ENCODE results near the gene CACNB3. TPM values are rescaled to one million over a fixed set of nuclear protein-coding genes. Genes with fewer than 3 reads are reported as not detected.

Gene CACNB3
- total and polyA plus RNA-seq, 2 donors (not counting 1 experiment from before 2014, with no cell fraction given), result 1.6 to 4.0 TPM

GRCh38 chr12:48800457-48800856 is 17.8 kb upstream of the CACNB3 start:
- Histone ChIP-seq H3K9me3 (ENCODE audit: control extremely low read depth in 1 of 3, control insufficient read depth in 2 of 3, insufficient read depth in 1 of 3, low read length in 2 of 3) (no peaks in the 10 kb centered on the region), H3K4me3 (ENCODE audit: control extremely low read depth in 1 of 5, extremely low read depth in 1 of 5, insufficient read depth in 1 of 5, low read depth in 2 of 5, low read length in 4 of 5) (no peak overlapping the region), H3K9ac (ENCODE audit: low read length) (no peak overlapping the region), H3K4me1 (ENCODE audit: control insufficient read depth in 2 of 2, insufficient read depth in 2 of 2, low read length in 2 of 2) (peaks cover 5% of the 10 kb centered on the region in 2 donors), H3K4me2 (replicated peaks; ENCODE audit: low read depth, low read length, poor library complexity, severe bottlenecking) (no peak overlapping the region), H3K27me3 (replicated peaks in 1 of 4; ENCODE audit: control extremely low read depth in 1 of 4, control insufficient read depth in 3 of 4, insufficient read depth in 4 of 4, low read length in 3 of 4) (peaks cover 0 to 7% (median 0%) of the 10 kb centered on the region in 4 experiments), H3K36me3 (replicated peaks in 1 of 2; ENCODE audit: control extremely low read depth in 1 of 2, control insufficient read depth in 1 of 2, extremely low read depth in 1 of 2, insufficient read depth in 2 of 2, low read length in 1 of 2) (no peaks in the 10 kb centered on the region), H3K79me2 (ENCODE audit: control insufficient read depth, insufficient read depth, low read length) (no peaks in the 10 kb centered on the region), H3K27ac (ENCODE audit: low read length in 2 of 2) (no peak overlapping the region), H2AFZ (ENCODE audit: insufficient read depth, low read depth, low read length, poor library complexity, severe bottlenecking) (no peak overlapping the region), H4K20me1 (ENCODE audit: control insufficient read depth, insufficient read depth, low read length, poor library complexity, severe bottlenecking) (no peaks in the 10 kb centered on the region)
- Mint-ChIP-seq H3K27ac (no peak overlapping the region), H3K27me3 (peaks cover 12% of the 10 kb centered on the region), H3K9me3 (ENCODE audit: insufficient read depth) (no peaks in the 10 kb centered on the region), H3K4me3 (no peak overlapping the region), H3K4me1 (peaks cover 4% of the 10 kb centered on the region)
- no peak for DNase-seq
- WGBS (ENCODE audit: insufficient coverage), result 93% methylated on average over 14 of the region's 14 CpGs
- ChIA-PET CTCF (interaction anchor here (1.2 to 6.8 kb wide), 2 partner anchors 13 to 53 kb away, joined by 5 to 57 read pairs; no protein-coding TSS in a partner anchor), POLR2A (no interaction called here)
- intact Hi-C loops (cut with micrococcal nuclease), result no loop called here
- no peak for ATAC-seq (ENCODE audit: low read depth)
- no peak for TF ChIP-seq CTCF (IDR thresholded peaks at IDR 0.05)
- no peak for TF ChIP-seq EZH2 (IDR thresholded peaks at IDR 0.05; ENCODE audit: borderline replicate concordance, insufficient read depth, low read depth, low read length, poor library complexity, severe bottlenecking)

- H2AFZ ChIP-seq (ENCODE audit: insufficient read depth, low read depth, low read length, poor library complexity, severe bottlenecking), result no peak overlapping the region
- H3K27me3 ChIP-seq (replicated peaks in 1 of 4; ENCODE audit: control extremely low read depth in 1 of 4, control insufficient read depth in 3 of 4, insufficient read depth in 4 of 4, low read length in 3 of 4), result peaks cover 0 to 7% (median 0%) of the 10 kb centered on the region in 4 experiments
- ChIA-PET CTCF (interaction anchor here (0.7 to 1.2 kb wide), 4 partner anchors 14 to 508 kb away, joined by 3 to 5 read pairs (median 3); partner anchors contain the start of gene DDX23), POLR2A (interaction anchor here (0.7 kb wide), 1 partner anchor 178 kb away, joined by 7 read pairs; no protein-coding TSS in a partner anchor)
- ATAC-seq (ENCODE audit: low read depth), result no peak
- Mint-ChIP-seq H3K27ac (no peak overlapping the region), H3K9me3 (ENCODE audit: insufficient read depth) (no peaks in the 10 kb centered on the region), H3K27me3 (peaks cover 9% of the 10 kb centered on the region), H3K4me1 (peaks cover under 1% of the 10 kb centered on the region), H3K4me3 (no peak overlapping the region)
- no peaks in the 10 kb centered on the region for H3K36me3 ChIP-seq (replicated peaks in 1 of 2; ENCODE audit: control extremely low read depth in 1 of 2, control insufficient read depth in 1 of 2, extremely low read depth in 1 of 2, insufficient read depth in 2 of 2, low read length in 1 of 2)
- H3K4me1 ChIP-seq (ENCODE audit: control insufficient read depth in 2 of 2, insufficient read depth in 2 of 2, low read length in 2 of 2), result peaks cover under 1% of the 10 kb centered on the region in 2 donors
- H3K4me3 ChIP-seq (ENCODE audit: control extremely low read depth in 1 of 5, extremely low read depth in 1 of 5, insufficient read depth in 1 of 5, low read depth in 2 of 5, low read length in 4 of 5), result no peak overlapping the region
- H4K20me1 ChIP-seq (ENCODE audit: control insufficient read depth, insufficient read depth, low read length, poor library complexity, severe bottlenecking), result no peaks in the 10 kb centered on the region
- no peak for DNase-seq
- H3K27ac ChIP-seq (ENCODE audit: low read length in 2 of 2), result no peak overlapping the region
- TF ChIP-seq EZH2 (IDR thresholded peaks at IDR 0.05; ENCODE audit: borderline replicate concordance, insufficient read depth, low read depth, low read length, poor library complexity, severe bottlenecking), result no peak
- TF ChIP-seq CTCF (IDR thresholded peaks at IDR 0.05), result no peak
- H3K9ac ChIP-seq (ENCODE audit: low read length), result no peak overlapping the region
- H3K4me2 ChIP-seq (replicated peaks; ENCODE audit: low read depth, low read length, poor library complexity, severe bottlenecking), result no peak overlapping the region
- intact Hi-C loops (cut with micrococcal nuclease), result no loop called here
- H3K79me2 ChIP-seq (ENCODE audit: control insufficient read depth, insufficient read depth, low read length), result no peaks in the 10 kb centered on the region
- 84% methylated on average over 14 of the region's 14 CpGs for WGBS (ENCODE audit: insufficient coverage)
- no peaks in the 10 kb centered on the region for H3K9me3 ChIP-seq (ENCODE audit: control extremely low read depth in 1 of 3, control insufficient read depth in 2 of 3, insufficient read depth in 1 of 3, low read length in 2 of 3)
These were observed 17.3 kb upstream of the CACNB3 start for GRCh38 chr12:48800971-48801370.
